Trophoblast cell (in vitro differentiated cells and primary cell): ENCODE results near the gene ENDOG.

Source experiments
- DNase-seq, 2 donors: peaks; one replicate each; pipeline ENCODE4 v3.0.0-alpha.2; 2016
- H2AFZ ChIP-seq: 2 replicates; pipeline ENCODE4 v1.6.1; 2013; ENCODE audit warnings: low read length, moderate library complexity, mild to moderate bottlenecking; ENCODE audit not compliant: insufficient read depth, poor library complexity
- H2AK5ac ChIP-seq: 2 replicates; pipeline ENCODE4 v1.6.1; 2013; ENCODE audit warnings: mild to moderate bottlenecking, low read length
- H2BK120ac ChIP-seq: 2 replicates; pipeline ENCODE4 v1.6.1; 2013; ENCODE audit warnings: low read length, mild to moderate bottlenecking, moderate library complexity; ENCODE audit not compliant: insufficient read depth, poor library complexity
- H2BK12ac ChIP-seq: 2 replicates; pipeline ENCODE4 v1.6.1; 2013; ENCODE audit warnings: mild to moderate bottlenecking, low read length, moderate library complexity
- H2BK5ac ChIP-seq: 2 replicates; pipeline ENCODE4 v1.6.1; 2013; ENCODE audit warnings: low read length, low read depth, moderate library complexity, mild to moderate bottlenecking; ENCODE audit not compliant: poor library complexity
- H3K14ac ChIP-seq: 2 replicates; pipeline ENCODE4 v1.6.1; 2013; ENCODE audit warnings: mild to moderate bottlenecking, low read length
- H3K18ac ChIP-seq: 2 replicates; pipeline ENCODE4 v1.6.1; 2013; ENCODE audit warnings: mild to moderate bottlenecking, low read length
- H3K23ac ChIP-seq: 2 replicates; pipeline ENCODE4 v1.6.1; 2013; ENCODE audit warnings: low read length
- H3K27ac ChIP-seq: 2 replicates; pipeline ENCODE4 v1.5.1; 2013; ENCODE audit warnings: low read depth, mild to moderate bottlenecking, inconsistent platforms, low read length, moderate library complexity
- H3K27me3 ChIP-seq: 2 replicates; pipeline ENCODE4 v1.6.1; 2013; ENCODE audit warnings: inconsistent platforms, mild to moderate bottlenecking, low read length, moderate library complexity; ENCODE audit not compliant: insufficient read depth
- H3K36me3 ChIP-seq, 2 experiments: 1 replicate in 1 of 2; 2 replicates in 1 of 2; pipeline ENCODE4 v1.6.1; 2013; ENCODE audit warnings: low read length in 2 of 2, mild to moderate bottlenecking in 2 of 2, moderate library complexity in 1 of 2; ENCODE audit not compliant: insufficient read depth in 2 of 2, control insufficient read depth in 1 of 2
- H3K4ac ChIP-seq: 2 replicates; pipeline ENCODE4 v1.6.1; 2013; ENCODE audit warnings: low read depth, mild to moderate bottlenecking, low read length, moderate library complexity
- H3K4me1 ChIP-seq, 2 experiments: 1 replicate in 1 of 2; 2 replicates in 1 of 2; pipeline ENCODE4 v1.6.1; 2013; ENCODE audit warnings: low read length in 2 of 2, mild to moderate bottlenecking in 2 of 2, moderate library complexity in 1 of 2; ENCODE audit not compliant: insufficient read depth in 2 of 2, control insufficient read depth in 1 of 2
- H3K4me2 ChIP-seq: 2 replicates; pipeline ENCODE4 v1.6.1; 2013; ENCODE audit warnings: inconsistent platforms, mild to moderate bottlenecking, low read length, moderate library complexity
- H3K4me3 ChIP-seq: 2 replicates; pipeline ENCODE4 v1.5.1; 2013; ENCODE audit warnings: mild to moderate bottlenecking, low read depth, low read length, inconsistent platforms
- H3K79me1 ChIP-seq: one replicate; pipeline ENCODE4 v1.6.1; 2013; ENCODE audit warnings: low read length
- H3K79me2 ChIP-seq: 2 replicates; pipeline ENCODE4 v1.6.1; 2013; ENCODE audit warnings: low read length, mild to moderate bottlenecking; ENCODE audit not compliant: control insufficient read depth, insufficient read depth, poor library complexity
- H3K9ac ChIP-seq: 2 replicates; pipeline ENCODE4 v1.6.1; 2013; ENCODE audit warnings: mild to moderate bottlenecking, low read length
- H3K9me3 ChIP-seq: 2 replicates; pipeline ENCODE4 v1.6.1; 2013; ENCODE audit warnings: low read depth, mild to moderate bottlenecking, control low read depth, inconsistent platforms, low read length; ENCODE audit not compliant: insufficient read depth
- H4K12ac ChIP-seq: 2 replicates; pipeline ENCODE4 v1.6.1; 2013; ENCODE audit warnings: low read depth, mild to moderate bottlenecking, low read length, moderate library complexity
- H4K8ac ChIP-seq: 2 replicates; pipeline ENCODE4 v1.6.1; 2013; ENCODE audit warnings: low read depth, mild to moderate bottlenecking, low read length, moderate library complexity
- H4K91ac ChIP-seq: one replicate; pipeline ENCODE4 v1.6.1; 2013; ENCODE audit warnings: low read depth, mild to moderate bottlenecking, low read length, moderate library complexity
- WGBS: extraction: QIAGEN DNeasy Blood & Tissue Kit; methylation state at CpG from one replicate; pipeline ENCODE4 v1.1.7; 2013; ENCODE audit warnings: missing lambda C conversion rate; ENCODE audit not compliant: insufficient read length, insufficient coverage; ENCODE audit errors: extremely low coverage; 5-methylcytosine and 5-hydroxymethylcytosine counted together

The ENDOG gene

GRCh38 chr9:128825923-128826700, 7.8 kb downstream of the ENDOG start:
- peaks cover 58 to 61% of the 10 kb centered on the region in 2 experiments for H3K36me3 ChIP-seq

DNA sequence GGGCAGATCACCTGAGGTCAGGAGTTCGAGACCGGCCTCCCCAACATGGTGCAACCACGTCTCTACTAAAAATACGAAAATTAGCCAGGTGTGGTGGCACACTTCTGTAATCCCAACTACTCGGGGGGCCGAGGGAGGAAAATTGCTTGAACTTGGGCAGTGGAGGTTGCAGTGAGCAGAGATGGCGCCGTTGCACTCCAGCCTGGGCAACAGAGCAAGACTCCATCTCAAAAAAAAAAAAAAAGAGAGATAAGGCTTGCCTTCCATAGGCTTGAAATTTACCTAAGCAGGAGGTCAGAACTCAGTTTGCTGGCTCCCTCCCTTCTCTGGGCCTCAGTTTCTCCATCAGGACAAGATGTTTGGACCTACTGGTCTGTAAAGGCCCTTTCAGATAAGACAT, 10.0 kb downstream of the ENDOG start:
- Histone ChIP-seq H3K36me3 (peaks cover 38 to 43% of the 10 kb centered on the region in 2 experiments), H3K79me2 (peaks cover 7% of the 10 kb centered on the region), H3K4me3 (no peak overlapping the region), H3K4me1 (peaks cover 5 to 11% of the 10 kb centered on the region in 2 experiments), H2BK12ac (no peak overlapping the region), H3K79me1 (peaks cover 3% of the 10 kb centered on the region), H3K9me3 (no peaks in the 10 kb centered on the region), H4K8ac (no peak overlapping the region), H4K91ac (no peak overlapping the region), H4K12ac (no peak overlapping the region), H2AK5ac (no peak overlapping the region), H3K18ac (no peak overlapping the region), H3K27me3 (no peaks in the 10 kb centered on the region), H2BK120ac (no peak overlapping the region), H3K23ac (no peak overlapping the region), H3K4ac (peak overlapping the region; percentile 22), H3K14ac (no peak overlapping the region), H3K9ac (no peak overlapping the region), H3K27ac (no peak overlapping the region), H2AFZ (no peak overlapping the region), H2BK5ac (no peak overlapping the region), H3K4me2 (no peak overlapping the region)
- DNase-seq = no peak
- no CpG with 5 or more reads among the region's 8 CpGs for WGBS

More at GRCh38 chr9:128825923-128826700, 7.8 kb downstream of the ENDOG start:
- Histone ChIP-seq H3K4me2 (no peak overlapping the region), H3K79me2 (peaks cover 7% of the 10 kb centered on the region), H2AFZ (no peak overlapping the region), H3K23ac (no peak overlapping the region), H2BK5ac (no peak overlapping the region), H4K12ac (no peak overlapping the region), H3K9ac (no peak overlapping the region), H3K4ac (no peak overlapping the region), H3K27me3 (no peaks in the 10 kb centered on the region), H2AK5ac (no peak overlapping the region), H2BK120ac (no peak overlapping the region), H3K14ac (no peak overlapping the region), H2BK12ac (no peak overlapping the region), H4K8ac (no peak overlapping the region), H3K79me1 (peaks cover 3% of the 10 kb centered on the region), H4K91ac (no peak overlapping the region), H3K4me1 (peaks cover 5 to 11% of the 10 kb centered on the region in 2 experiments), H3K9me3 (no peaks in the 10 kb centered on the region), H3K4me3 (no peak overlapping the region), H3K27ac (no peak overlapping the region), H3K18ac (no peak overlapping the region)
- DNase-seq = peak in 1 of 2 donors; percentile 51
- WGBS = no CpG with 5 or more reads among the region's 22 CpGs

DNA sequence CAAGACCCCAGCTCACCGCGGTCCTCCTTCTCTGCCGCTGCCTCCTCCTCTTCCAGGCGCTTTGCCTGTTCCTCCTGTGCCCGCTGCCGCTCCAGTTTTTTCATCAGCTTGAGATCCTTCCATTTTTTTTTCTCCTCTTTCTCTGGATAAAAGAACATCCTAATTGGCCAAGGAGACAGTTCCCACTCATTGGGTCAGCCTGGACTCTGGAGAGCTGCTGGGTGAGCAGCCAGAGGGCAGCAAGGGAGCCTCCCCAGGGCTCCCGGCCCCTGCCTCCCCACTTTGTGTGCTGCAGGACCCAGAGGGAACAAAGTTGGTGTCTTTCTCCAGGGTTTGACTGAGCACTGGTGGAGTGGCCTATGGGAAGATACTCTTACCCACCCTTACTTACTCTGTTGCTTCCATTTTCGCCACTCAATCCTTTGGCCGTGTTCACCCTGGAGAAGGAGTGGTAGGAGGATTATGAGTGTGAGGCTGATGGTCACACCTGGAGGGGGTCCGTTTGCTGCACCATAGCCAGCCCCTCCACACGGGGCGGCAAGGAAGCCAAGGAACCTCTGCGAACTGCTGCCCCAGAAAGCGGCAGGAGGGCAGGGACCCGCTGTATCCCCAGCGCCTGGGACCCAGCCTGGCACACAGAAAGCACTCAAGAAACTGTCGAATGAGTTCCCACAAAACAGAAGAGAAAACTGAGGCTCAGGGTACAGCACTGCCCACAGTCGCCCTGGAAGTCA, 10.6 kb downstream of the ENDOG start:
- H3K4me1 ChIP-seq = peaks cover 5 to 11% of the 10 kb centered on the region in 2 experiments
- peak overlapping the region; percentile 89 for H4K12ac ChIP-seq
- peak overlapping the region; percentile 65 for H4K91ac ChIP-seq
- no peak overlapping the region for H3K27ac ChIP-seq
- peak overlapping the region; percentile 34 for H2BK120ac ChIP-seq
- peaks cover 2% of the 10 kb centered on the region for H3K9me3 ChIP-seq
- H3K9ac ChIP-seq = peak overlapping the region; percentile 82
- H3K4me3 ChIP-seq = peak overlapping the region; percentile 79
- peak overlapping the region; percentile 22 for H3K4ac ChIP-seq
- no peak overlapping the region for H3K23ac ChIP-seq
- peak overlapping the region; percentile 96 for H2AFZ ChIP-seq
- no peaks in the 10 kb centered on the region for H3K27me3 ChIP-seq
- peak overlapping the region; percentile 93 for H3K4me2 ChIP-seq
- no peak overlapping the region for H2BK12ac ChIP-seq
- H3K18ac ChIP-seq = peak overlapping the region; percentile 45
- peaks cover 7% of the 10 kb centered on the region for H3K79me2 ChIP-seq
- peak overlapping the region; percentile 27 for H2AK5ac ChIP-seq
- H3K36me3 ChIP-seq = peaks cover 32 to 38% of the 10 kb centered on the region in 2 experiments
- peaks cover 3% of the 10 kb centered on the region for H3K79me1 ChIP-seq
- peak overlapping the region; percentile 94 for H4K8ac ChIP-seq
- no peak for DNase-seq
- WGBS = no CpG with 5 or more reads among the region's 18 CpGs
- peak overlapping the region; percentile 81 for H3K14ac ChIP-seq
- no peak overlapping the region for H2BK5ac ChIP-seq

DNA sequence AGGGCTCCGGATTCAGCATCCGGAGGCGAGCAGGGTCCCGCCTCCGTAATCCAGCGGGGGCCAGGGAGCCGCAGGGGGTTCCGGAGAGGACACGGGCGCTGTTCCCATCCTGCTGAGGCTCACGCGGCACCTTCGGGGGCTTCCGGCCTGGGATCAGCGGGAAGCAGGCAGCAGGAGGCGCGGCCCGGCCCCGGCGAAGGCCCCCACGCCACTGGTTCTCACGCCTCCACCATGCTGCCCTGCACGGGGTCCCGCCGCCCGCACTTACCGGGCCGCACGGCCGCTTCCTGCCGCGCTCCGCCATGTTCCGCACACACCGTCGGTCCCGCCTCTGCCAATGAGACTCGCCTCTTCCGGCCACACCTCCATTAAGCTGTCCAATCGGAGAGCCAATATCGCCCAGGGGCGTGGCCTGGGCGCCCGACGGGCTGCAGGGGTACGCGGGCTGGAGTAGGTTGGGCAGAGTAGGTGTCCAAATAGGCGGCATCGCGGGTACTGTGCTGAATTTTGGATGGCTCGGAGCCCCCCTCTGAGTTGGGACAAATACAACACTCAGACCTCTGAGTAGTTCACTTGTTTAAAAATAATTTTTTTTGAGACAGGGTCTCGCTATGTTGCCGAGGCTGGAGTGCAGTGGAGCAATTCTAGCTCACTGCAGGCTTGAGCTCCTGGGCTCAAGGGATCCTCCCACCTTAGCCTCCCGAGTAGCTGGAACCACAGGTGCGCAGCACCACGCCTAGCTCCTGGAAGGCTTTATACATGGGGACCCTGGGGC, 11.4 kb downstream of the ENDOG start, which contains the start of gene SPOUT1:
Gene SPOUT1 (minus strand): TSS at position 318 of the 775 bp plus-strand sequence. CDS start 14 bp downstream, at position 304.
- no peak within 1 kb of the TSS for H3K23ac ChIP-seq
- H3K9ac ChIP-seq = peak within 1 kb of the TSS; percentile 82
- H4K8ac ChIP-seq = peak within 1 kb of the TSS; percentile 94
- peaks cover 2% of the 10 kb centered on the region for H3K9me3 ChIP-seq
- H2BK5ac ChIP-seq = peak within 1 kb of the TSS; percentile 58
- peak within 1 kb of the TSS; percentile 96 for H2AFZ ChIP-seq
- peak within 1 kb of the TSS; percentile 81 for H3K14ac ChIP-seq
- peak within 1 kb of the TSS; percentile 65 for H4K91ac ChIP-seq
- peak within 1 kb of the TSS; percentile 73 for H3K18ac ChIP-seq
- peaks cover 24 to 31% of the 10 kb centered on the region in 2 experiments for H3K36me3 ChIP-seq
- H3K4ac ChIP-seq = peak within 1 kb of the TSS; percentile 22
- H3K79me1 ChIP-seq = peaks cover 3% of the 10 kb centered on the region
- H2BK12ac ChIP-seq = no peak within 1 kb of the TSS
- H4K12ac ChIP-seq = peak within 1 kb of the TSS; percentile 89
- H2AK5ac ChIP-seq = peak within 1 kb of the TSS; percentile 27
- H3K79me2 ChIP-seq = peaks cover 7% of the 10 kb centered on the region
- no CpG with 5 or more reads among the region's 56 CpGs for WGBS
- peaks cover 5 to 11% of the 10 kb centered on the region in 2 experiments for H3K4me1 ChIP-seq
- no peaks in the 10 kb centered on the region for H3K27me3 ChIP-seq
- no peak within 1 kb of the TSS for H3K27ac ChIP-seq
- H3K4me3 ChIP-seq = peak within 1 kb of the TSS; percentile 79
- peak within 1 kb of the TSS; percentile 75 for H2BK120ac ChIP-seq
- DNase-seq = peak; percentile 95 to 98
- peak within 1 kb of the TSS; percentile 93 for H3K4me2 ChIP-seq
